ENCODE data around the gene NQO2.

Gene NQO2

GRCh38 chr6:2952557-2953095 lies 47.1 kb upstream of the NQO2 start:
- H3K9me3 ChIP-seq (ENCODE audit: low read length) = no peaks in the 10 kb centered on the region
- H3K4me1 ChIP-seq (ENCODE audit: insufficient read depth, low read length, severe bottlenecking) = peaks cover 19% of the 10 kb centered on the region
- H3K79me2 ChIP-seq (ENCODE audit: insufficient read depth, low read length) = no peaks in the 10 kb centered on the region
- no peaks in the 10 kb centered on the region for H4K20me1 ChIP-seq (ENCODE audit: insufficient read depth, low read length)
- peak overlapping the region; percentile 55 for H3K4me3 ChIP-seq (ENCODE audit: low read depth, low read length, poor library complexity, severe bottlenecking)
- H3F3A ChIP-seq (ENCODE audit: insufficient read depth, low read length) = no peaks in the 10 kb centered on the region
- H2AFZ ChIP-seq (ENCODE audit: low read length) = peak overlapping the region; percentile 39
- H3K27ac ChIP-seq (ENCODE audit: low read depth, low read length, poor library complexity, severe bottlenecking) = peak overlapping the region; percentile 56
- no peaks in the 10 kb centered on the region for H3K9me2 ChIP-seq (ENCODE audit: low read depth, low read length)
- no peak for TF ChIP-seq EZH2 (IDR thresholded peaks at IDR 0.05; ENCODE audit: borderline replicate concordance, low read length)
- TF ChIP-seq CTCF (IDR thresholded peaks at IDR 0.05; ENCODE audit: low read length) = peak; percentile 100
- no peaks in the 10 kb centered on the region for H3K27me3 ChIP-seq (ENCODE audit: insufficient read depth, low read length)
- H3K36me3 ChIP-seq (ENCODE audit: insufficient read depth, low read length) = no peaks in the 10 kb centered on the region
- H3K9ac ChIP-seq (ENCODE audit: low read length) = peak overlapping the region; percentile 55
- peak overlapping the region; percentile 75 for H3K4me2 ChIP-seq (ENCODE audit: low read length)

DNA sequence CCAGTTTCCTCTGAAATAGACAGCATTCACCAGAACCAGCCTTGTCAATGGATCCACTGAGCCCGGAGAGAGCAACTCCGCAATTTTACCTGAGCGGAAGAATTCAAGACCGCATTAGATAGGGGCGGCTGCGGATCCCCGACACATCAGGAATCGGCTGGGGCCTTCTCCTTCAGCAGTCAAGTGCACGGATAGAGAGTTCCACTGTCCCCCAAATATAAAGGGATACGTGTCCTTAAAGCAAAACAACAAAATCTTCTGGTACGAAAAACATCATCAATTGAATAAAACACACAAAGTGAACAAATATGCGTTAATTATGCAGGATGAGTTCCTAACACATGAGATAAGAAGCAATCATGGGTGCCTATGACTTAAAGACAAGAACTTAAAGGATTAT lies 46.6 kb upstream of the NQO2 start:
- Histone ChIP-seq H3K79me2 (ENCODE audit: insufficient read depth, low read length) (no peaks in the 10 kb centered on the region), H3K4me2 (ENCODE audit: low read length) (peak overlapping the region; percentile 75), H3K36me3 (ENCODE audit: insufficient read depth, low read length) (no peaks in the 10 kb centered on the region), H4K20me1 (ENCODE audit: insufficient read depth, low read length) (no peaks in the 10 kb centered on the region), H3K9me2 (ENCODE audit: low read depth, low read length) (no peaks in the 10 kb centered on the region), H2AFZ (ENCODE audit: low read length) (peak overlapping the region; percentile 39), H3K4me1 (ENCODE audit: insufficient read depth, low read length, severe bottlenecking) (peaks cover 18% of the 10 kb centered on the region), H3K27me3 (ENCODE audit: insufficient read depth, low read length) (no peaks in the 10 kb centered on the region), H3K9me3 (ENCODE audit: low read length) (no peaks in the 10 kb centered on the region), H3F3A (ENCODE audit: insufficient read depth, low read length) (no peaks in the 10 kb centered on the region), H3K4me3 (ENCODE audit: low read depth, low read length, poor library complexity, severe bottlenecking) (peak overlapping the region; percentile 55), H3K27ac (ENCODE audit: low read depth, low read length, poor library complexity, severe bottlenecking) (no peak overlapping the region), H3K9ac (ENCODE audit: low read length) (peak overlapping the region; percentile 55; the same call in 1 of the 2 replicates)
- TF ChIP-seq EZH2 (IDR thresholded peaks at IDR 0.05; ENCODE audit: borderline replicate concordance, low read length) = no peak
- no peak for TF ChIP-seq CTCF (IDR thresholded peaks at IDR 0.05; ENCODE audit: low read length)

DNA sequence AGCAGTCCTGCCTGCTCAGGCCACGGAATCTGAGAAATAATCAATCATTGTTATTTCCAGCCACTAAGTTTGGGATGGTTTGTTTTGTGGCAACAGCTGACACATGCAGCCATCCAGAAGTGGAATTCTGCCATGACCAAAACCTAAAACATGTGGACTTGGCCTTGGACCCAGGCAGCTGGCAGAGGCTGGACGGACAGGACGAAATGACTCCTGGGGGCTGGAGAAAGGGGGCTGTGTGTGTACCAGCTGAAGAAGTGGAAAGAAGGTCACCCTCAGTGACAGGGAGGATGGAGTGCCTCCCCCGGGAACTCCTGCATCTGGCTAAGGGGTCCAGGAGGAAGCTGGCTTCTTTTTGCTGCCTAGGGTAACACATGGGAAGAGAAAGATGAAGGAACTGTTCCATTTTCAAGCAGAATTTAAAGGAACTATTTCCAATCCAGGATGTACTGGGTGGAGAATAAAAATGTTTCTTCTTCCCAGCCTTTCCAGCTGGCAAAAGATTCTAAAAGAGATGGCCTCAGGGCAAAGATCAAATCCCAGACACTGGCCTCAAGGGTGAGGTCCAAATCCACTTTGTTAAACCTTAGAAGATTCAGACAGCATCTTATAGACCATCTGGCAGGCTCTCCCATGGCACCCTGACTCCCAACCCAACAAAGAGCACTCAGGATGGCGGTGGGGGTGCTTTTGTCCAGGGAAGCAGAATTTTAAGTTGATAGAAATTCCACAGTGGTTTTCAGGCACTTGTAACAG lies 42.6 kb upstream of the NQO2 start:
- no peaks in the 10 kb centered on the region for H3K79me2 ChIP-seq (ENCODE audit: insufficient read depth, low read length)
- no peak overlapping the region for H3K4me2 ChIP-seq (ENCODE audit: low read length)
- H3K9ac ChIP-seq (ENCODE audit: low read length) = no peak overlapping the region
- no peak overlapping the region for H3K27ac ChIP-seq (ENCODE audit: low read depth, low read length, poor library complexity, severe bottlenecking)
- H3K9me2 ChIP-seq (ENCODE audit: low read depth, low read length) = no peaks in the 10 kb centered on the region
- H3K27me3 ChIP-seq (ENCODE audit: insufficient read depth, low read length) = 0 out of 2 replicates have a peak, but pooled peaks cover 5% of the 10 kb centered on the region
- peaks cover 10% of the 10 kb centered on the region for H3K4me1 ChIP-seq (ENCODE audit: insufficient read depth, low read length, severe bottlenecking)
- no peaks in the 10 kb centered on the region for H3K36me3 ChIP-seq (ENCODE audit: insufficient read depth, low read length)
- no peak overlapping the region for H2AFZ ChIP-seq (ENCODE audit: low read length)
- H3F3A ChIP-seq (ENCODE audit: insufficient read depth, low read length) = no peaks in the 10 kb centered on the region
- no peak for TF ChIP-seq EZH2 (IDR thresholded peaks at IDR 0.05; ENCODE audit: borderline replicate concordance, low read length)
- TF ChIP-seq CTCF (IDR thresholded peaks at IDR 0.05; ENCODE audit: low read length) = no peak
- H3K9me3 ChIP-seq (ENCODE audit: low read length) = no peaks in the 10 kb centered on the region
- no peak overlapping the region for H3K4me3 ChIP-seq (ENCODE audit: low read depth, low read length, poor library complexity, severe bottlenecking)
- H4K20me1 ChIP-seq (ENCODE audit: insufficient read depth, low read length) = no peaks in the 10 kb centered on the region
